Measurements from ENCODE around the gene MAPK8IP3.
"Not testable (repeated sequence)": the region's sequence is repeated elsewhere in the genome, so short reads cannot be mapped to it uniquely, and the experiment has no call there.

The MAPK8IP3 gene

GRCh38 chr16:1690810-1691209 is 15.2 kb upstream of the MAPK8IP3 start:
- DNase-seq (ENCODE audit: low read depth, low spot score), result no peak
- Histone ChIP-seq H3K9me3 (ENCODE audit: insufficient read depth, low read length) (no peaks in the 10 kb centered on the region; the same call in 1 of the 2 replicates), H3K4me3 (ENCODE audit: insufficient read length, low read depth) (no peak overlapping the region), H3K36me3 (ENCODE audit: insufficient read depth, insufficient read length, low read length) (peaks cover 95% of the 10 kb centered on the region), H3K9ac (ENCODE audit: insufficient read length, low read depth) (no peak overlapping the region), H3K4me1 (ENCODE audit: insufficient read depth, insufficient read length) (peaks cover 2% of the 10 kb centered on the region), H3K27me3 (ENCODE audit: insufficient read depth, insufficient read length) (no peaks in the 10 kb centered on the region)
- TF ChIP-seq ZNF274 (IDR thresholded peaks at IDR 0.05; ENCODE audit: low read depth, low read length), result no peak
- TF ChIP-seq YY1 (IDR thresholded peaks at IDR 0.05; ENCODE audit: insufficient read depth, insufficient read length), result no peak
- no peak for TF ChIP-seq SUZ12 (IDR thresholded peaks at IDR 0.05; ENCODE audit: extremely low read depth, insufficient read depth, insufficient read length)

- Histone ChIP-seq H3K36me3 (ENCODE audit: insufficient read depth, insufficient read length, low read length) (peaks cover 98% of the 10 kb centered on the region), H3K9me3 (ENCODE audit: insufficient read depth, low read length) (no peaks in the 10 kb centered on the region; the same call in 1 of the 2 replicates), H3K9ac (ENCODE audit: insufficient read length, low read depth) (no peak overlapping the region), H3K27me3 (ENCODE audit: insufficient read depth, insufficient read length) (no peaks in the 10 kb centered on the region), H3K4me3 (ENCODE audit: insufficient read length, low read depth) (no peak overlapping the region), H3K4me1 (ENCODE audit: insufficient read depth, insufficient read length) (peaks cover 2% of the 10 kb centered on the region)
- DNase-seq (ENCODE audit: low read depth, low spot score), result no peak
- no peak for TF ChIP-seq ZNF274 (IDR thresholded peaks at IDR 0.05; ENCODE audit: low read depth, low read length)
- TF ChIP-seq SUZ12 (IDR thresholded peaks at IDR 0.05; ENCODE audit: extremely low read depth, insufficient read depth, insufficient read length), result no peak
- TF ChIP-seq YY1 (IDR thresholded peaks at IDR 0.05; ENCODE audit: insufficient read depth, insufficient read length), result no peak
Observed at GRCh38 chr16:1691276-1691675, 14.7 kb upstream of the MAPK8IP3 start.

- peaks cover 98% of the 10 kb centered on the region for H3K36me3 ChIP-seq (ENCODE audit: insufficient read depth, insufficient read length, low read length)
- no peak overlapping the region for H3K4me3 ChIP-seq (ENCODE audit: insufficient read length, low read depth)
- no peaks in the 10 kb centered on the region; the same call in 1 of the 2 replicates for H3K9me3 ChIP-seq (ENCODE audit: insufficient read depth, low read length)
- DNase-seq (ENCODE audit: low read depth, low spot score), result no peak
- no peaks in the 10 kb centered on the region for H3K27me3 ChIP-seq (ENCODE audit: insufficient read depth, insufficient read length)
- H3K9ac ChIP-seq (ENCODE audit: insufficient read length, low read depth), result no peak overlapping the region
- TF ChIP-seq SUZ12 (IDR thresholded peaks at IDR 0.05; ENCODE audit: extremely low read depth, insufficient read depth, insufficient read length) (no peak), YY1 (IDR thresholded peaks at IDR 0.05; ENCODE audit: insufficient read depth, insufficient read length) (no peak), ZNF274 (IDR thresholded peaks at IDR 0.05; ENCODE audit: low read depth, low read length) (no peak)
- H3K4me1 ChIP-seq (ENCODE audit: insufficient read depth, insufficient read length), result peaks cover 2% of the 10 kb centered on the region
Observed at GRCh38 chr16:1691956-1692355, 14.0 kb upstream of the MAPK8IP3 start.

GRCh38 chr16:1696863-1697262 is 9.1 kb upstream of the MAPK8IP3 start:
- TF ChIP-seq SUZ12 (IDR thresholded peaks at IDR 0.05; ENCODE audit: extremely low read depth, insufficient read depth, insufficient read length) (no peak), ZNF274 (IDR thresholded peaks at IDR 0.05; ENCODE audit: low read depth, low read length) (no peak), YY1 (IDR thresholded peaks at IDR 0.05; ENCODE audit: insufficient read depth, insufficient read length) (no peak)
- H3K9ac ChIP-seq (ENCODE audit: insufficient read length, low read depth), result no peak overlapping the region
- no peaks in the 10 kb centered on the region for H3K27me3 ChIP-seq (ENCODE audit: insufficient read depth, insufficient read length)
- H3K36me3 ChIP-seq (ENCODE audit: insufficient read depth, insufficient read length, low read length), result peaks cover 100% of the 10 kb centered on the region
- DNase-seq (ENCODE audit: low read depth, low spot score), result no peak
- no peaks in the 10 kb centered on the region for H3K4me1 ChIP-seq (ENCODE audit: insufficient read depth, insufficient read length)
- no peak overlapping the region for H3K4me3 ChIP-seq (ENCODE audit: insufficient read length, low read depth)
- no peaks in the 10 kb centered on the region for H3K9me3 ChIP-seq (ENCODE audit: insufficient read depth, low read length)

- H3K9ac ChIP-seq (ENCODE audit: insufficient read length, low read depth), result no peak overlapping the region
- DNase-seq (ENCODE audit: low read depth, low spot score), result no peak
Observed at GRCh38 chr16:1698680-1699079, 7.3 kb upstream of the MAPK8IP3 start.

GRCh38 chr16:1700246-1700645 is 5.7 kb upstream of the MAPK8IP3 start:
- no peak for DNase-seq (ENCODE audit: low read depth, low spot score)
- H3K27me3 ChIP-seq (ENCODE audit: insufficient read depth, insufficient read length), result no peaks in the 10 kb centered on the region
- H3K9me3 ChIP-seq (ENCODE audit: insufficient read depth, low read length), result no peaks in the 10 kb centered on the region
- H3K9ac ChIP-seq (ENCODE audit: insufficient read length, low read depth), result no peak overlapping the region
- H3K4me3 ChIP-seq (ENCODE audit: insufficient read length, low read depth), result no peak overlapping the region
- TF ChIP-seq SUZ12 (IDR thresholded peaks at IDR 0.05; ENCODE audit: extremely low read depth, insufficient read depth, insufficient read length) (no peak), YY1 (IDR thresholded peaks at IDR 0.05; ENCODE audit: insufficient read depth, insufficient read length) (no peak)
- H3K4me1 ChIP-seq (ENCODE audit: insufficient read depth, insufficient read length), result no peaks in the 10 kb centered on the region
- peaks cover 77% of the 10 kb centered on the region for H3K36me3 ChIP-seq (ENCODE audit: insufficient read depth, insufficient read length, low read length)

More at GRCh38 chr16:1698680-1699079, 7.3 kb upstream of the MAPK8IP3 start:
- TF ChIP-seq SUZ12 (IDR thresholded peaks at IDR 0.05; ENCODE audit: extremely low read depth, insufficient read depth, insufficient read length), result no peak
- no peak for TF ChIP-seq YY1 (IDR thresholded peaks at IDR 0.05; ENCODE audit: insufficient read depth, insufficient read length)
- TF ChIP-seq ZNF274 (IDR thresholded peaks at IDR 0.05; ENCODE audit: low read depth, low read length), result no peak
- H3K4me3 ChIP-seq (ENCODE audit: insufficient read length, low read depth), result no peak overlapping the region
- H3K36me3 ChIP-seq (ENCODE audit: insufficient read depth, insufficient read length, low read length), result peaks cover 93% of the 10 kb centered on the region
- H3K27me3 ChIP-seq (ENCODE audit: insufficient read depth, insufficient read length), result no peaks in the 10 kb centered on the region
- H3K9me3 ChIP-seq (ENCODE audit: insufficient read depth, low read length), result no peaks in the 10 kb centered on the region
- H3K4me1 ChIP-seq (ENCODE audit: insufficient read depth, insufficient read length), result no peaks in the 10 kb centered on the region

- no peaks in the 10 kb centered on the region for H3K4me1 ChIP-seq (ENCODE audit: insufficient read depth, insufficient read length)
- H3K27me3 ChIP-seq (ENCODE audit: insufficient read depth, insufficient read length), result no peaks in the 10 kb centered on the region
- DNase-seq (ENCODE audit: low read depth, low spot score), result no peak
- TF ChIP-seq SUZ12 (IDR thresholded peaks at IDR 0.05; ENCODE audit: extremely low read depth, insufficient read depth, insufficient read length), result no peak
- TF ChIP-seq YY1 (IDR thresholded peaks at IDR 0.05; ENCODE audit: insufficient read depth, insufficient read length), result no peak
- TF ChIP-seq ZNF274 (IDR thresholded peaks at IDR 0.05; ENCODE audit: low read depth, low read length), result no peak
- H3K36me3 ChIP-seq (ENCODE audit: insufficient read depth, insufficient read length, low read length), result peaks cover 66% of the 10 kb centered on the region
- H3K4me3 ChIP-seq (ENCODE audit: insufficient read length, low read depth), result no peak overlapping the region
- H3K9ac ChIP-seq (ENCODE audit: insufficient read length, low read depth), result no peak overlapping the region
- H3K9me3 ChIP-seq (ENCODE audit: insufficient read depth, low read length), result no peaks in the 10 kb centered on the region
Observed at GRCh38 chr16:1701216-1701878, 4.6 kb upstream of the MAPK8IP3 start.

GRCh38 chr16:1705324-1705687 is 689 bp upstream of the MAPK8IP3 start:
- Histone ChIP-seq H3K9ac (ENCODE audit: insufficient read length, low read depth) (peak overlapping the region; percentile 99), H3K36me3 (ENCODE audit: insufficient read depth, insufficient read length, low read length) (peaks cover 44% of the 10 kb centered on the region), H3K4me1 (ENCODE audit: insufficient read depth, insufficient read length) (peaks cover 13% of the 10 kb centered on the region), H3K4me3 (ENCODE audit: insufficient read length, low read depth) (peak overlapping the region; percentile 100)
- DNase-seq (ENCODE audit: low read depth, low spot score); H3K9me3 ChIP-seq (ENCODE audit: insufficient read depth, low read length); H3K27me3 ChIP-seq (ENCODE audit: insufficient read depth, insufficient read length): not testable (repeated sequence)
